GM19438 (cell line): ENCODE data around the gene BRPF1.

Experiments
- ATAC-seq: cut with Tn5 transposase; IDR thresholded peaks from one replicate; pipeline ENCODE4 v1.9.1; 2021; ENCODE audit warnings: low read depth; ENCODE audit not compliant: unreplicated experiment

Gene BRPF1, protein sequence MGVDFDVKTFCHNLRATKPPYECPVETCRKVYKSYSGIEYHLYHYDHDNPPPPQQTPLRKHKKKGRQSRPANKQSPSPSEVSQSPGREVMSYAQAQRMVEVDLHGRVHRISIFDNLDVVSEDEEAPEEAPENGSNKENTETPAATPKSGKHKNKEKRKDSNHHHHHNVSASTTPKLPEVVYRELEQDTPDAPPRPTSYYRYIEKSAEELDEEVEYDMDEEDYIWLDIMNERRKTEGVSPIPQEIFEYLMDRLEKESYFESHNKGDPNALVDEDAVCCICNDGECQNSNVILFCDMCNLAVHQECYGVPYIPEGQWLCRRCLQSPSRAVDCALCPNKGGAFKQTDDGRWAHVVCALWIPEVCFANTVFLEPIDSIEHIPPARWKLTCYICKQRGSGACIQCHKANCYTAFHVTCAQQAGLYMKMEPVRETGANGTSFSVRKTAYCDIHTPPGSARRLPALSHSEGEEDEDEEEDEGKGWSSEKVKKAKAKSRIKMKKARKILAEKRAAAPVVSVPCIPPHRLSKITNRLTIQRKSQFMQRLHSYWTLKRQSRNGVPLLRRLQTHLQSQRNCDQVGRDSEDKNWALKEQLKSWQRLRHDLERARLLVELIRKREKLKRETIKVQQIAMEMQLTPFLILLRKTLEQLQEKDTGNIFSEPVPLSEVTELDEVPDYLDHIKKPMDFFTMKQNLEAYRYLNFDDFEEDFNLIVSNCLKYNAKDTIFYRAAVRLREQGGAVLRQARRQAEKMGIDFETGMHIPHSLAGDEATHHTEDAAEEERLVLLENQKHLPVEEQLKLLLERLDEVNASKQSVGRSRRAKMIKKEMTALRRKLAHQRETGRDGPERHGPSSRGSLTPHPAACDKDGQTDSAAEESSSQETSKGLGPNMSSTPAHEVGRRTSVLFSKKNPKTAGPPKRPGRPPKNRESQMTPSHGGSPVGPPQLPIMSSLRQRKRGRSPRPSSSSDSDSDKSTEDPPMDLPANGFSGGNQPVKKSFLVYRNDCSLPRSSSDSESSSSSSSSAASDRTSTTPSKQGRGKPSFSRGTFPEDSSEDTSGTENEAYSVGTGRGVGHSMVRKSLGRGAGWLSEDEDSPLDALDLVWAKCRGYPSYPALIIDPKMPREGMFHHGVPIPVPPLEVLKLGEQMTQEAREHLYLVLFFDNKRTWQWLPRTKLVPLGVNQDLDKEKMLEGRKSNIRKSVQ (N-terminal part only)

DNA sequence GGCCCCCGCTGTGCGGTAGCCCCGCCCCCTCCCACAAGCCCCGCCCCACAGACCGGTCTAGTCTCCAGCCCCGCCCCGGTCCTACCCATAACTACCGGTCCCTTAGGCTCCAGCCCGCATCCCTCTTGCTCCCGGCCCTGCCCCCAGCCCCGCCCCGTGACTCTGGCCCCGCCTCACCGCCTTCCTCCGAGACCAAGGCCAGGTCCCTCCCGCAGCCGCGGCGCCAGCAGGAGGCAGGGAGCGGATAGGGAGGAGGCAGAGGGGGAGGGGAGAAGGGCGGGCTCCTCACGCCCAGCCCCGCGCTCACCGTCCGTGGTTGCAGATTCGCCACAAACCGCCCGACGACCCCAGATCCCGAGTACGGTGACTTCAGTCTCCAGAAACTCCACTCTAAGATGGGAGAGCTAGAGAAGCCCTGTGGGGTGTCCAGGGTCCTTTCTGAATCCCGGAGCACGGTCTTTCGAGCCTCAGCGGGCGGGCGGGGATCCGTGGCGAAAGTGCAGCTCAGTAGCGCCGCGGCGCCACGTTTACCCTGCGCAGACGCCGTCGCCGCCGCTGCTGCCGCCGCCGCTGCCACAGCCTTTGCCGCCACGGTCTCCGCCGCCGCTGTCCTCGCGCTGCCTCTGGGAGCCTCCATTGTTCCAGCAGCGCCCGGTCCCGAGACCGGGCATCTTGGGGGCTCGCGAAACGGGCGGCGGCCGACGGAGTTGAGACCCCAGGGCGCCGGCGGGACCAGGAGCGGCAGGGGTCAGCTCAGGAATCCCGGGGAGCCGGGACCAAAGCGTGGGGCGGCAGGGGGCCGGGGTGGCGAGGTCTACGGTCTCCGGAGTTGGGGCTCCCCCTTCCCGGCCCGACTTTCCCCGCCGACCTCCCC lies at the start of gene BRPF1:
Gene BRPF1 (plus strand): TSS at position 530 of the 874 bp plus-strand sequence. CDS start 2,406 bp downstream, outside the sequence.
- peak; percentile 91 for ATAC-seq

DNA sequence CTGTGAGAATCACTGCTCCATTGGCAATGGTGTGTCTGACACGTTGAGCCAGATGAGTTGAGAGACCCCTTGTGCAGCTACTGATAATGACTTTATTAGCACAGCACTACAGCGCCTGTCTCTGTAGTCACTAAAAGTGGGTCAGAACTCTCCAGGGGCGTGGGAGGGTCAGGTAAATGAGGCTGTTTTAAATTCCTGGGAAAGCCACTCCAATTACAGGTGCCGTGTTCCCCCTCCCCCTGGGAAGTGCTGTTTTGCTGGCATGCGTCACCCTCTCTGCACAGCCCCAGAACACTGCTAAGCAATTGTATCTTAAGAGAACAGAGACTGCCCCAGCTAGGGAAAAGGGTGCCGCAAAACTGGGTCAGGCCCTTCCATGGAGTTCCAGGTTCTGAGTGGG lies 49.4 kb upstream of the BRPF1 start:
- no peak for ATAC-seq

DNA sequence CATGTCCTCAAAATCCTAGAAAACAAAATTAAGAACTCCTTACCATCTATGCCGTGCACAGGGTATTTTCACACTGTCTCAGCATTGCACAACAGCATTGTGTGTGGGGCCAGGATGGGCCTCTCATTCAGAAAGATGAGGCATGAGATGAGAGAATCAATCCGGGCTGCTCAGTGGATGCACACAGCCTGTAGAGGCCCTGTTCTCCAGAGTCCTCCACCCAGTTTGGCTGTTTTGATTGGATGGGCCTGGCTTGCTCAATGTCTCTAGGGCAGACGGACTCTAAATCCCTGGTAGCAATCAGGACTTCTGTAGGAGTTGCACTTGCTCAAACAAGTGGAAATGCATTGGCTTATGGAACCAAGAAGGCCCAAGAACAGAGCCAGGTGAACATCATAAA lies 48.1 kb upstream of the BRPF1 start:
- ATAC-seq = no peak

DNA sequence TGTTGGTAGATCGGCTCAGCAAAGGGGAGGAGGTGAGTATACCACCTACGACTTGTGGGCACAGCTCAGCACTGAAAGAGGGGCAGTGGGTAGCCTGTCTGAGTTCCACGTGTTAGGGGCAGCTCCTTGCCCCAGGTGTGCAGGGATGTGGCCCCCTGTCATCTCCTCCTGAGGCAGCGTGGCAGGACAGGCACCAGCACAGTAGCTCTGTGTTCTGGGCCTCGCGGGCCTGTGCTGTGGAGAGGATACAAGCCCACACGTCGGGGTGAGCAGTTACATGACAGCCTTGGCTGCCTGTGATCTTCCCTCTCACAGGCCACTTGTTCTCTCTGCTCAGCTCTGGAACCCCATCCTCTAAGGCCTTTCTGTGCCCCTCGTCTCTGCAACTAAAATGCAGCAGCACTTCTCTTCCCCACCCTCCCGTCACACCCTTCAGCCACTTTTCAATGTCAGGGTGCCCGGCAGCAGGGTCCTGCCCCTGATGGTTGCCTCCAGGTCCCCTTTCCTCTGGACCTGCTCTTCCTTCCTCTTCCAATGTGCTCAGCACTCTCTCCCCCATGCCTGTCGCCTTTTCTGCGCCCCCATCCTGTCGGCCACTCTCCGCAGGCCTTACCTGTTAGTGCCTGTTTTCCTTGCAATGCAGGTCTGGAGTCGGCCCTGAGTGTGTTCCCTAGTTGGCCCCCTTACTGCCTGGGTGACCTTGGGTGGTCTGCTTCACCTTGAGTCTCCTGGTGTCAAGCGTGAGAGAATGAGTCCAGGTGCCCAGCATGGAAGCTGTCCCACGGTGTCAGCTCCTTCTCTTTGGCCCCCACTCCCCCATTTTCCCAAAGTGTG lies 46.1 kb upstream of the BRPF1 start:
- ATAC-seq = no peak

DNA sequence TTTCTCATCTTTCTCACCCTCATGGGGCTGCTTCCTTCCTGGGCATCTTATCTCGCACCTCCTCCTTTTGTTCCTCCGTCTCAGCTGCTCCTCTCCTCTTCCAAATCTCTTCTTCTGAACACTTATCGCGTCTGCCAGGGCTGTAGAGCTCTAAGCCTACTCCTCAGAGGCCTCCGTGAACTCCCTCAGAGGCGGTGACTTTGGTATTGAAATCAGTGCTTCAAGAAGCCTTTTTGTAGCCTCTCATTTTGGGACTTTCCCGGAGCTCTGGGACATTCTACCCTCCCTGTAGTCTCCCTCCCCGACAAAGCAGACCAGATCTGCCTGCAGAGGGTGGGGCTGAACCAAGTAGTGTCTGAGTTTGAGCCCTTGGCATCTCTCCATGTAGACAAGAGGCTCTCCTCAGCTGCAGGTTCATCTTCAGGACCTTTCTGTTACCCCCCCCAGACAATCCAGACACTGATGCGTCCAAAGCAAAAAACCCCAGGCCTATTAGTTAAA lies 45.4 kb upstream of the BRPF1 start:
- no peak for ATAC-seq

DNA sequence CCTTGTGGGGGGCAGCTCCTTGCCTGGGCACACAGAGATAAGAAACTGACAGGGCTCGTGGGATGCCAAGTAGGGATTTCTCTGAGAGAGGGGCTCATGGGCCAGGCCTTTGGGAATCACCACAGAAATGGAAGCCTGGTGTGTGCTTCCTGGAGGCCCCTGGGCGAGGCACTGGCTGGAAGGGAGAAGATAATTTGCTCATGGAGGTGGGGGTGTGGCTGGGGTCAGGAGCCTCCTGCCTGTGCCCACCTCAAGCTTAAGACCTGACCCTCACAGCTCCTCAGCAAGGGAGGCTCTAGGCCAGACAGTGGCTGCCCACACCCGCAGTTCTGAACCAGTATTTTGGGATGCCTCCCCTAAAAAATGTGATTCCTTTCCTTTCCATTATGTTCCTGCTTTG lies 44.8 kb upstream of the BRPF1 start:
- ATAC-seq = no peak

DNA sequence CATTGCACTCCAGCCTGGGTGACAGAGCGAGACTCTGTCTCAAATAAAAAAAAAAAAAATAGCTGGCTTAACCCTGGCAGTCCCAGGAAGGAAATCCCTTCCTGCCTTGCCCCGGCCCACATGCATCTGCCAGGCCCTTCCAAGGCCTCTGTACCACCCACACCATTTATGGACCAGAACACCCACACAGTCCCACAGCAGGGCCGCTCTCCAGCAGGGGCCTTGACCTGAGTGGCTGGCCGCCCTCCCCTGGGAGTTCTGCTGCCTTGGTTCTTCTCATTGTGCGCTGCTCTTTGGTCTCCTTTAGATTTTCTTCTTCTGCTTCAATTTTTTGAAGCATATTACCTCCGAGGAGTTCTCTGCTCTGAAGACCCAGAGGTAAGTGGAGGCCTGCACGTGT lies 44.0 kb upstream of the BRPF1 start:
- no peak for ATAC-seq

DNA sequence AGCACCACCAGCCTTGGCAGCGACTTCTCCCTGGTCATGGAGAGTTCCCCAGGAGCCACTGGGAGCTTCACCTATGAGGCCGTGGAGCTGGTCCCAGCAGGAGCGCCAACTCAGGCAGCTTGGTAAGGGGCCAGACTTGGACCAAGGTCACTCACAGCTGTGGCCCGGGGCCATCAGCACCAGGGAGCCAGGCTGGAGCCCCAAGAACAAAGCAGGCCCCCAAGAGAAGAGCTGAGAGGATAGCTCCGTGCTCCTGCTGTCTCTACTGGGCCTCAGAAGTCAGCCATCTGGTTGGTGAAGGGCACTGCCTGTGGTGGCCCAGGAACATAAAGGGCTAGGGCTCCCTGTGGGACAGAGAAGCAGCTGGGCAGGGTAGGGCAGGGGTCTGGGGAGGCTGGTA lies 42.6 kb upstream of the BRPF1 start:
- ATAC-seq = no peak

DNA sequence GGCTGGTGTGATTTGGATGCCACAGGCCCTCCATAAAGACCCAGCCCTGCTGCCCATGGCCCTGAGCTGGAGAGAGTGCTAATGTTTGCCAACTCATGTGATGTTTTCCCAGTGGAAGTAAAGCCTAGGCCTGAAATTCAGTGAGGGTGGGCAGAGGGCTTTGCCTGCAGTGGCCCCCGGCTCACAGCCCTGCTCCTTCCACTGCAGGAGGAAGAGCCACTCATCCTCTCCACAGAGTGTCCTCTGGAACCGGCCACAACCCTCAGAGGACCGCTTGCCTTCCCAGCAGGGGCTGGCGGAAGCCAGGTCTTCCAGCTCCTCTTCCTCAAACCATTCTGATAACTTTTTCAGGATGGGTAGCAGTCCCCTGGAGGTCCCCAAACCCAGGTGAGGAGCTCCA lies 41.8 kb upstream of the BRPF1 start:
- ATAC-seq = no peak

DNA sequence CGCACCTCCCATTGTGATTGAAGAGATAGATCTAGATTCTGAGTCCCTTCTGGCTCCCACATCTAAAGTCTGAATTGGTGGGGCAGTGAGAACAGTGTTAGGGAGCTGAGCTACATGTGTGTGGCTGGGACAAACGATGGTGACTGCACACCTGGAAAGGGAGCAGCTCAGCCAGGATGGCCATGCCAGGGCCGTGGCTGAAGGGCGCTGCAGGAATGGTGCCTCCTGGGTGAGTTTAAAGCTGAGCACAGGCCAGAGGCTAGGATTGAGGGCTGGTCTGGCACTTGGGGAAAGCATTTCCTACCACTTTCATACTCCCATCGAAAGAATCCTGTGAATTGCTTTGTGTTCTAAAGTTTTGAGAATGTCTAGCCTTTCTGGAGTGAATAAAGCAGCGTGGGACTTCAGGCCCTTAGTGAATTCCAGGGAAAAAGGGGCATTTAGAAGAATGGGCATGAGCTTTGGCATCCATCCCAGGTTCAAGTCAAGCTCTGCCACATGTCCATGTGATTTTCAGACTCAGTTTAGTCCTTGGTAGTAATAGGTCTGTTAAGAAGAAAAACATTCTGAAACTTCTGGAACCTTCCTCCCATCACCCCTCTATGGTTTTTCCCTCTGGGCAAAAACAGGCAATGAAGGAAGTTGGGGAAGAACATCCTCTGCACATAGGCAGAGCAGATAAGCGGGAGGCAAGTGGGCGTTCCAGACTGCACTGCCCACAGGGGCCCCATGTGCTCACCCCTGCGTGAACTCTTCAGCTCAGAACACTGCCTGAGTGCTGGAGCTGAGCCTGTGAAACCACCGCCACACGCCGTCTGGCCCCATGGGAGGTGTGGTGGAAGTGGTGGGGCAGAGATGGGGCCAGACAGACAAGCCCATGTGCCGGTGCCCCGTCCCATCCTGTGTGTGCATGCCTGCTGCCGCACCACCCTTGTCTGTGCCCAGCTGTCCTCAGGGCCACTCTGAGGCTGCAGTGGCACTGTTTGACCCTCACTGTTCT lies 40.8 kb upstream of the BRPF1 start:
- ATAC-seq = peak; percentile 87

DNA sequence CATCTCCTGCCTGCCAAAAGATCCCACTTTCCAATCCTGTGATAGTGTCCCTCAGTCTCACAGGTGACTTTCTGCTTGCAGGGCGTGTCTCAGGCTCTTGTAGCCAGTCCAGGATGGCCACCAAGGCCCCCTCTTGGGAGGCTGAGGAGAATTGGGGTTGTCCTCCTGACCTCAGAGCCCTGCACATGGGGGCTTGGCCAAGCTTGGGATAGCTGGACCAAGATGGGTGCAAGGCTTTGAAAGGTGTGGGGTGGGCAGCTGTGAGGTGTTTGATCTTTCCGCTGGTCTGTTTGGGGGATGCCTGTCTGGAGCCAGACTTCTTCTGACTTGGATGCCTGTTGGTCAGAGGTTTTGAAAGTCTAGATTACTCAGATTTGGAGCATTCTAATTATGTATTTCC lies 39.9 kb upstream of the BRPF1 start:
- ATAC-seq = no peak

DNA sequence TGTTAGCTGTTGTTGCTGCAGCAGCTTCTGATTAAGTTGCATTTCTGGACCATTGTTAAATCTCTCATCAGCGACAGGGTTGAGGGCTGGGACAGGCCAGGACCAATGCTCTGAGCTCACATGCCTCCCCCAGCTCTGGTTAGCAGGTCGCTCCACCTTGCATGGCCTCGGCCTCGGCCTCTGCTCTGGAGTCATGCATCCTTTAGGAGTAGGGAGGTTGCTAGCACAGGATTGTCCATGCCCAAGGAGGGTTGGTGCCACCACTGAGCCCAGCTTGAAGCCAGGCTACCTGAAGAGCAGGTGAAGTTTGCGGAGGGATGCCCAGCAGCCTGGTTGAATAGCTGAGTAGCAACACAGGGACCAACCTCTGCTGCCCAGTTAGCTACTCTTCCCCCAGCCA lies 39.1 kb upstream of the BRPF1 start:
- no peak for ATAC-seq

DNA sequence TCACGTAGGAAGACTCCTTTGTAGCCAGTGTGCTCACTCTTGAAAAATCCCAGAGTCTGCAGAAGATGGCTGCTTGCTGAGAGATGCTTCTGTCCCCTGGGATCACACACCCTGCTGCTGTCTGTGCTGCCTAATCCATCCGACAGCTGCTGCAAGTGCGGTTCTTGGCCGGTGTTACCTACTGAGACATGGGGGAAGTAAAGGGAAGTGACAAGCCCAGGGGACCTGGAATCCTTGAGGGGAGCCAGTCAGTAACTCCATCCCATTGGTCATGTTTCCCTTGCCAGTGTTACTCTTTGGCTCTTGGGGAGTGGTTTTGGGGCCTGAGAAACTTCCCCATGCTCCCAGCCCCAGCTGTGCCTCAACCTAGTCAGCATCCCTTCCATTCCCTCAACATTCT lies 36.2 kb upstream of the BRPF1 start:
- ATAC-seq = no peak

DNA sequence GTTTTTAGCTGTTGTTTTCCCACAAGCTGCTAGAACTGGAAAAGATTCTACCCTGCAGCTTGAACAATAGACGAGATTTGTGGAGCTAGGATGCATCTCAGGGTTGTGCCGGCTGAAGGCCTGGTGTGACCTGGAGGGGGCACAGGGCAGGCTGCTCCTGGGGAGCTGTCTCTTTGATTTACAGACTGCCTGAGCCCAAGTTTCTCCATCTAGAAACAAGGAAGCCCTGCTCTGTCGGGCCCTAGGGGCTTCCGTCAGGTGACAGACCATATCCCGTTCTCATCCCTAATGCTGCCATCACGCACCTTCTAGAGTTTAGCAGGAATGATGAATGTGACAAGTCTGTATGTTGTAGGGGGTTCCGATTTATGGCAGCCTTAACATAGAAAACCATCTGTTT lies 35.8 kb upstream of the BRPF1 start:
- no peak for ATAC-seq

DNA sequence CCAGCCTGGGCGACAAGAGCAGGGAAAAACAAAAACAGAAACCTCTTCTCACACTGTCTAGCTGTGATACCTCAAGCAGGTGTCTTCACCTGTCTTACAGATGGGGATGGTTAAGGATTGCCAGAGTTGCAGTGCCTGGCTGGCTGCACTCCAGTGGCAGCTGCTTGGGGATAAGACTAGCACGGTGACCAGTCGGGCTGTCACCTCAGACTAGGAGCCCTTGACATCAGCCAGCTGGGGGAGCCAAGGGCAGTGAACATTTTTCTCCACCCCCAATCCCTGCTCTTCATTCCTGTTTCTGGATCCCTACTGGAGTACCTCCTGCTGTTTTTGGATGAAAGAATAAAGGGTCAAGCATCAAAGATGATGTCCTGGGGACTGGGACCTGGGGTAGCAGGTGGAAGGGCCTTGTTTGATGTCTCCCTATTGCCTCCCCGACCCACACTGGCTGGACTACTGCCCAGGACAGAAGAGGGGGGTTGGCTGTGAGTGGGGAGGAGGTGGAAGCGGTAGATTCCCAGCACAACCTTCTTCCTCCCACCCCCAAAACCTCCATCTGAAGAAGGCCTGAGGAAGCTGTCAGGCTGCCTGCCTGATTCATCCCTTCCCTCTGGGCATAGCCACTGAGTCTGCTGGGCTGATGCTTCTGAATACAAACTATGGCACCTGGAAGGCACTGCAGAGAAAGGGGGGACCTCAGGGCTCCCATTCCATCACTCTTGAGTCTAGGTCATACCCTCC lies 34.9 kb upstream of the BRPF1 start:
- no peak for ATAC-seq

DNA sequence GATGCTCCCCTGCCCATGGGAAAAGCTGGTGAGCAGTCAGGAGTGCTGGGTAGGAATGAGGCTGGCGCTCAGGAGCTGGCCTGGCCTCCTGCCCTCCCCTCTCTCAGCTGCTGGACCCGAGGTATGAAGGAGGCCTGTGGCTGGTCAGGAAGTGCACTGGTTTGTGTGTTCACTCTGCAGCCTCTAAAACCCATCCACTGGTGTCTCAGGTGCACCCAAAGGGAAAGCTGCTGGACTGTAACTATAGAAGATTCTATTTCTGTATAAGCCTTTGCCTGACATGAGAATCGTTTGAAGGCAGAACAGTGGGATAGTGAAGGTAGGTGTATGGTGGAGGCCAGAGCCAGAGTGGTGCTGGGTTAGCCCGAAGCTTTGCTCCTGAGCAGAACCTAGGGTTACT lies 33.6 kb upstream of the BRPF1 start:
- ATAC-seq = no peak

DNA sequence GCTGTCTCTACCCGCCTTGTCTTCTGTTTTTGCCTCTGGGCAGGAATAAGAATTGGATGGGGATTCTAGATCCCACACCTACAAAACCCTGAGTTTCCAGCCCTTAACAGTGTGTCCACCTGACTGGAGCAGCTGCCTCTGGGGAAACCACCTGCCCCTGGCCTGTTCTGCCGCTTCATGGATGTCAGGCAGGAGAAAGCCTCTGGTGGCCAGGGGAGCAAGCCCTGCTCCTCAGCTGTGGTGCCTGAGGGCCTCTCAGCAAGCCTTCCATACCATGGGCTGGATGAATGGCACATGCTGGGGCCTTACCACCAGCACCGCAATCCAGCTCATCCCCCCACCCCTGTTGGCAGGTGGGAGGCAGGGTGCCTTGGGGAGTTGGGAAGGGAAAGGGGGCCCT lies 33.2 kb upstream of the BRPF1 start:
- no peak for ATAC-seq
